ENCODE results near the gene BTBD9. TPM values are rescaled to one million over a fixed set of nuclear protein-coding genes. Genes with fewer than 3 reads are reported as not detected.

BTBD9 gene
- total and polyA plus RNA-seq, 2 donors (not counting 3 experiments of a cell fraction or from before 2014, with no cell fraction given), result 4.9 to 15.0 TPM

DNA sequence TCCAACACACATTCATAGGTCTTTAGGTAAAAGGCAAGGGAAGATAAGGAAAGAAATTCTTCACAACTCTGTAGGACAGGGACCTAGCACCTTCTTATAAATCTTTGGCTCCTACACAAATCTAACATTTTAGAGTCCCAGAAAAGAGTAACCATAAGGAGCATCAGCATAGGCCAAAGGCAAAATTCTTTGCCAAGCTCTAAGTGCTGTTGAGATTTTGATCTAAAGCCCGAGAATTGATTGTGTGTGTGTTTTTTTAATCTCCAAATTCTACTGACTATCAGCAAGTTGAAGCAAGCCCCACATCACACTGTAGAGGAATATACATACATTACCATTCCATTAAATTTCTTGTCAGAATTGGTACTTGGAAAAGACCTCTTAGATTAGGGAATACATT is 233.6 kb downstream of the BTBD9 start:
- no peaks in the 10 kb centered on the region for H3K9me1 ChIP-seq (replicated peaks; ENCODE audit: control insufficient read depth, extremely low read depth, insufficient read depth, low read length)
- intact Hi-C loops (cut with micrococcal nuclease) (no loop called here), dilution Hi-C loops (cut with MboI; ENCODE audit: extremely low pct_ligation_motif_present, low sequenced_read_pairs) (no loop called here)
- H3K9me3 ChIP-seq (replicated peaks; ENCODE audit: control insufficient read depth, insufficient read depth, low read length), result no peaks in the 10 kb centered on the region
- H3K4me1 ChIP-seq (ENCODE audit: control insufficient read depth, extremely low read depth, insufficient read depth, low read length), result no peaks in the 10 kb centered on the region
- TF ChIP-seq, protein P1, sequence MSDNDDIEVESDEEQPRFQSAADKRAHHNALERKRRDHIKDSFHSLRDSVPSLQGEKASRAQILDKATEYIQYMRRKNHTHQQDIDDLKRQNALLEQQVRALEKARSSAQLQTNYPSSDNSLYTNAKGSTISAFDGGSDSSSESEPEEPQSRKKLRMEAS (IDR thresholded peaks at IDR 0.05; ENCODE audit: insufficient read depth, insufficient read length), result no peak
- TF ChIP-seq POLR2AphosphoS5 (IDR thresholded peaks at IDR 0.05; ENCODE audit: insufficient read depth, low read depth, low read length) (no peak), GATA2 (IDR thresholded peaks at IDR 0.05; ENCODE audit: insufficient read depth, insufficient read length, low read depth, low read length) (no peak), POLR2A (IDR thresholded peaks at IDR 0.05; ENCODE audit: low read depth, low read length) (no peak), MYC (IDR thresholded peaks at IDR 0.05; ENCODE audit: low read depth, low read length) (no peak), JUN (IDR thresholded peaks at IDR 0.05; ENCODE audit: borderline replicate concordance, insufficient read depth, insufficient read length, low read depth) (no peak), EZH2 (IDR thresholded peaks at IDR 0.05; ENCODE audit: borderline replicate concordance, low read depth, low read length, severe bottlenecking) (no peak), FOS (IDR thresholded peaks at IDR 0.05; ENCODE audit: borderline replicate concordance, insufficient read depth, low read length) (no peak)
- TF ChIP-seq, protein P2, sequence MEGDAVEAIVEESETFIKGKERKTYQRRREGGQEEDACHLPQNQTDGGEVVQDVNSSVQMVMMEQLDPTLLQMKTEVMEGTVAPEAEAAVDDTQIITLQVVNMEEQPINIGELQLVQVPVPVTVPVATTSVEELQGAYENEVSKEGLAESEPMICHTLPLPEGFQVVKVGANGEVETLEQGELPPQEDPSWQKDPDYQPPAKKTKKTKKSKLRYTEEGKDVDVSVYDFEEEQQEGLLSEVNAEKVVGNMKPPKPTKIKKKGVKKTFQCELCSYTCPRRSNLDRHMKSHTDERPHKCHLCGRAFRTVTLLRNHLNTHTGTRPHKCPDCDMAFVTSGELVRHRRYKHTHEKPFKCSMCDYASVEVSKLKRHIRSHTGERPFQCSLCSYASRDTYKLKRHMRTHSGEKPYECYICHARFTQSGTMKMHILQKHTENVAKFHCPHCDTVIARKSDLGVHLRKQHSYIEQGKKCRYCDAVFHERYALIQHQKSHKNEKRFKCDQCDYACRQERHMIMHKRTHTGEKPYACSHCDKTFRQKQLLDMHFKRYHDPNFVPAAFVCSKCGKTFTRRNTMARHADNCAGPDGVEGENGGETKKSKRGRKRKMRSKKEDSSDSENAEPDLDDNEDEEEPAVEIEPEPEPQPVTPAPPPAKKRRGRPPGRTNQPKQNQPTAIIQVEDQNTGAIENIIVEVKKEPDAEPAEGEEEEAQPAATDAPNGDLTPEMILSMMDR (IDR thresholded peaks at IDR 0.05; ENCODE audit: extremely low read depth in 1 of 2, insufficient read depth in 1 of 2, low read depth in 1 of 2, low read length in 2 of 2), result no peak
- no peaks in the 10 kb centered on the region for H3K36me3 ChIP-seq (ENCODE audit: control insufficient read depth in 2 of 2, extremely low read depth in 1 of 2, insufficient read depth in 2 of 2, low read length in 2 of 2)
- ChIA-PET POLR2A (interaction anchor here (0.6 kb wide), 1 partner anchor 19 kb away, joined by 4 read pairs; no protein-coding TSS in a partner anchor), CTCF (interaction anchor here (1.1 kb wide), 1 partner anchor 154 kb away, joined by 4 read pairs; no protein-coding TSS in a partner anchor)
- BruUV-seq (replicated peaks), result no TSS peak
- FAIRE-seq, result no peak
- H3K79me2 ChIP-seq (ENCODE audit: control insufficient read depth, insufficient read depth, low read length), result no peaks in the 10 kb centered on the region
- H3K27ac ChIP-seq (ENCODE audit: insufficient read depth, low read depth, low read length), result no peak overlapping the region
- H3K4me3 ChIP-seq (replicated peaks in 1 of 3; ENCODE audit: insufficient read depth in 1 of 3, low read depth in 1 of 3, low read length in 3 of 3), result no peak overlapping the region
- H3K9ac ChIP-seq (replicated peaks; ENCODE audit: extremely low read depth, insufficient read depth, low read length), result no peak overlapping the region
- no peak for DNase-seq (ENCODE audit: low read depth, low spot score)
- H3K27me3 ChIP-seq (ENCODE audit: control insufficient read depth in 2 of 2, insufficient read depth in 2 of 2, low read length in 2 of 2), result no peaks in the 10 kb centered on the region
- H4K20me1 ChIP-seq (replicated peaks; ENCODE audit: control insufficient read depth, extremely low read depth, insufficient read depth, low read length), result no peaks in the 10 kb centered on the region
- no peak overlapping the region for H3K4me2 ChIP-seq (ENCODE audit: insufficient read depth, low read length)
- H2AFZ ChIP-seq (ENCODE audit: low read depth, low read length), result no peak overlapping the region

All from endothelial cell of umbilical vein (primary cell).